NCI-H1436 (cell line): ENCODE data around the gene LRRC3.

Experiments used
- DNase-seq: peaks from one replicate; lab custom pipeline; 2025; lab: John Stamatoyannopoulos, UW

Gene LRRC3

GRCh38 chr21:44458971-44459711 is 3.8 kb downstream of the LRRC3 start:
- DNase-seq: no peak

DNA sequence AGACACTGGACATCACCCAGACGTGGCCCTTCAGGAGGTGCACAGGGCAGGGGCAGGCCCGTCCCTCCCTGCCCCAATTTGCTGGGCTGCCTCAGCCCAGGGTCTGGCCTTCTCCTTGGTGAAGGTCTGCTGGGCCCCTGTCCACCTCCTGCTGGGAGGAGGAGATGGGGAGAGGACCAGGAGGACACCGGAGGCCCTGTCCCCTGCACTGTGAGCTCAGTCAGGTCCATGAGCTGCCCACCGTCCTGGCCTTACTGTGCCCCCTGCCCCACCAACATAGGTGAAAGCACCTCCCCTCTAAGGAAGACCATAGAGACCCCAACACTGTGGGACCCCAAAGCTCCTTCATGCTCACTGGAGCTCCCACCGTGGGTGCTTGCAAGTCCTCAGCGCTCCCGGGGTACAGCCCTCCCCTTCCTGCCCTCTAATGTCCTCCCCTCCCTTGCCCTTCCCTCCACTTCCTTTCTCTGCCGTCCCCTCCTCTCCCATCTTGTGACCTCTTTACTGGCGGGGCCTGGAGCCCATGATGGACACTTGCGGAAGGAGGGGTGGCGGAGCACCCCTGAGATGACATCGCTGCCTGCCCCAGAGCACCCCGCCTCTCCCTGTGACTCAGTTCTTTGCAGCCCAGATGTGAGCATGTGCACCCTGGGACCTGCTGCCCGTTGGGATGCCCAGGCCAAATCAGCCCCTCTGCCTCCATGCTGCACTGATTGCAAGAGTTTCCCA is 4.6 kb downstream of the LRRC3 start:
- DNase-seq: no peak

DNA sequence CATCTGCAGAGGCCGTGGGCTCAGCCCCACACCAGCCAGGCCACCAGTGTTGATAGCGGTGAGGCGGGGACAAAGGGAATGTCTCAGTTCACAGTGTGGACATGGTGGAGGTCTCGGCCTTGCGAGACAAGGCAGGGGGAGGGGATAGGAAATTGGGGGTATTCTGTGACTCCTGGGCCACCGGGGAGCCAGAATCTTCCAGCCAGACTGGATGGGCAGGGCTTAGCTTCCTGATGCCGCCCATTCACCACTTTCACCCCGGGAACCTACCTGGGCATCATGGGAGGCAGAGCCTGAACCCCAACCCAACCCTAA is 5.1 kb downstream of the LRRC3 start:
- DNase-seq: no peak

- no peak for DNase-seq
Observed at GRCh38 chr21:44461005-44461404, 5.7 kb downstream of the LRRC3 start.

DNA sequence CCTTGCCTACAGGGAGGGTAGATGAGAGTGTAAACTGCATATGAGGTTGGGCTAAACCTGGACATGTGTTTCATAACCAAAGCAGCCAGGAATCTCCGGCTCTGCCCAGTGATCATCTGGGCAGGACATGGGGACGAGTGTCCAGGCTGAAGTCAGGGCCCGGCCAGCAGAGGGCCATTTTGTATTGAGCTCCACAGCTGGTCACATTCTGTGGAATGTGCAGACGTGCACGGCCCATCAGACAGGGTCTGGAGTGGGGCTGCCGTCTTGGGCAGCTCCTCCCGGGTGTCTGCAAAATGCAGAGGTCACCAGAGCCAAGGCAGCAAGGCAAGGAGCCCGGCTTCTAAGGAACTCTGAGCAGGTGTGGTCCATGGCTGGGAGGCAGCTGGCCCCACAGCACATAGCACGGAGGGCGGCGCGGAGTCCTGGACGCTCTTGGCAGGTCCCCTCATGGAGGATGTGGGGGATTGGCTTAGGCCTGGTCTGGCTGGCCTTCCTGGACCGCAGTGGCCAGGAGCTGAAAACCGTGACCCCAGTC is 6.2 kb downstream of the LRRC3 start:
- DNase-seq: no peak

DNA sequence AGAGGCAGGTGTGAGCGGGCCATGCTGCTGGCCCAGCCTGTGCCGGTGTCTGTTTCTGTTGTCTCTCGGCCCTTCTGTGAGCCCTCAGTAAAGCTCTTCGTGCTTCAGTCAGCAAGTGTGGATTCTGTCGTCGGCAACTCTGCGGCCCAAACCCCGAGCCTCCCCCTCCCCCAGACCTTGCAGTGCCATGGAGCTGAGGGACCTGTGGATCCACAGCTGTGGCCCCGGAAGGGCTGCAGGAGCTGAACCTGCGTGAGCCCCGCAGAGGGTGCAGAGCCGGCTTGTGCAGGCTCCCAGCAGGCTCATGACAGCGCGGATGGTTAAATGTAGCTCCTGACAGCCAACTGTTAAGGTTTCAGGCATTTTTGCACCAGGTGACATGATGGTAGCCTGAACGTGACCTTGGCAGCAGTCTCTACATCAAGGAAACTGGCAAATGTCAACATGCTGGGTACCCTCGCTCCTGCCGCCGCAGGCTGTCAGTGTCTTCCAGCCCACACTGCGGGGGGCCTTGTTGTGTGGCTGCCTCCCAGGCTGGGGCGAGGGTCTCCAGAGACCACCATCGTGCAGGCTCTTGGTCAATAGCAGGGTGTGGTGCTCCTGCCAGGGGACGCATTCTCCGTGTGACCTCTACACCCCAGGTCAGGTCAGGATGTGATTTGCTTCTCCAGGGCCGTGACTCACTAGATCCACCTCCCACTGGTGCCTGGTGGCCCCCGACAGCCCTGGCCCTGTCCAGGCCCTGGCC is 7.0 kb downstream of the LRRC3 start:
- no peak for DNase-seq

GRCh38 chr21:44462834-44463200 is 7.5 kb downstream of the LRRC3 start:
- DNase-seq: no peak

DNA sequence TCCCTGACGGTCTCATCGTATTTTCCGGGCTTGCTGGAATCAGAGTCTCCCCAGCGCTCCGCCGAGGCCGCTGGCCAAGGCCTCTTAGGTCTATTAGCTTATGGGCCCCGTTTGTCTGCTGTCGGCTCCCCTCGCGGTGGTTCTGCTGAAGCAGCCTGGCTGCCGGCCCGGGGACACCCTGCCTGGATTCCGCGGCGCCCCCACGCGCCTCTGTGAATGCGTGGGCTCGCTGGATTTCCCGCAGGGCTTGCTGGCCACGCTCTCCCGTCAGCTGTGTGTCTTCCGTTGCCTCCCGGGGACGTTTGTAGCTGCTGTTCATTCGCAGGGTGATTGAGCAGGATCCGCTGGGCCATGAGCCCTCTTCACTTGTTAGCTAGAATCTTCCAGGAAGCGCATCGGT is 8.4 kb downstream of the LRRC3 start:
- DNase-seq: no peak

DNA sequence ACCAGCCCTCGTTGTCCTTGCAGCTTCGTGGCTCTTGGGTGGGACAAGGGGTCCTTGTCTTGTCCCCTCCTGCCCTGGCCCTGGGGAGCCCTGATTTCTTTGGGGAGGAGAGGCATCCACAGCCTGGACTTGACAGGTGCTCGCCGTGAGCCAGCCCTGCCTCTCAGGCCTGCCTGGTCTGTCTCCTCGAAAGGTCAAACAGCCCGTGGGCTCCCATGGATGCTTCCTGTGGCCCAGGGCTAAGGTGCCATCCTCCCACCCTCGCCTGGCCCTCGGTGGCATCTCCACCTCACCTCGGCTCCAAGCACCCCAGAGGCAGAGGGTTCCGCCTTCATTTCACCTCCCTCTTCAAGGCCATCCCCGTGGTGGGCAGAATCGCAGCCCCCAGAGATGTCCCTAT is 9.0 kb downstream of the LRRC3 start:
- DNase-seq: no peak

GRCh38 chr21:44466351-44466954 is 11.1 kb downstream of the LRRC3 start:
- no peak for DNase-seq

DNA sequence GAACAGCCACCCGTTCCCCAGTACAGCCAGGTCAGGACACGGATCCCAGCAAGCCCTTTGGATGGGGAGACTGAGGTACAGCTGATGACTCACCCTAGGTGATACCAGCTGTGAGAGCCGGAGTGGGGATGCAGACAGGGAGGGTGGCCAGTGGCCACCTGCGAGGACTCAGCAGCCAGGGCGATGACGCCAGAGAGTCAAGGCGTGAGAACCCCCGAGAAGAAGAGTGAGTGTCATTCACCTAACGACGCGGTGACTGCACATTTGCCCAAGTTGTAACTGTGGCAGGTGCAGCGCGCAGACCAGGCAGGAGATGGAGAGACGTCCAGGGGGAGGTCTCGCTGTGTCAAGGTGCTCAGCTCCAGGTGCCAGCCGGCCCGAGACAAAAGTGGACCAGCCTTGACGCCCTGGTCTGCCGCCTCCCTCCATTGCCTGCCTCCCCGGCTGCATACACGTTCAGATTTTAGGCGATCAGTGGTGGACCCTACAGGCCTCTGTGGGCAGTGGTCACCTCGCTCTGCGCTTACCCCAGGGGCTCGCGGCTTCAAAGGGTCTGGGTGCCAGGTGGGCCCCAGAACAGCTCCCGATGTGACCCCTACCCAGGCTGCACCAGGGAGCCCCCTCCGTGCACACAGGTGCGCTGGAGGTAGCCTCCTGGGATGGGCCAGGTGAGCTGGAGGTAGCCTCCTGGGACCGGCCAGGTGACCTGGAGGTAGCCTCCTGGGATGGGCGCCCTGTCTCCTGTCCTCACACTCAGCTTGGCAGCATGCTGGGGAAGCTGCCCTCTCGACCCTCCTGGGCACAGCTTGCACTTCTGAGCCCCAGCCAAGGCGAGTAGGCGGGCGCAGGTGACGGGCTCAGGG is 11.9 kb downstream of the LRRC3 start:
- no peak for DNase-seq

DNA sequence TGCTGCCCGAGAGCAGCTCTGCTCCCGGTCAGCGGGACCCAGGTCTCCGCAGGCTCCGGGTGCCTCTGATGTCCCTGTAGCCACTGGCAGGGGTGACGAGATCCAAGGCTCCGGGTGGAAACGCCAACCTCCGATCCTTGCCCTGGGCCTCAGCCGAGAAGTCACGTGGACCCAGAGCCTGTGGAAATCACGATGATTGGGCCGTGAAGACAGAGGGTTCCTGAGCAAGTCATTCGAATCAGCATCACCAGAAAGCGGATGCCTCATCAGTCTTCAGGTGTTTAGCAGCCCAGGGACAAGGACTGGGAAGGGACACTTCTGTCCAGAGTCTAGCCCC is 12.5 kb downstream of the LRRC3 start:
- no peak for DNase-seq

- DNase-seq: no peak
Observed at GRCh38 chr21:44471341-44471740, 16.0 kb downstream of the LRRC3 start.

DNA sequence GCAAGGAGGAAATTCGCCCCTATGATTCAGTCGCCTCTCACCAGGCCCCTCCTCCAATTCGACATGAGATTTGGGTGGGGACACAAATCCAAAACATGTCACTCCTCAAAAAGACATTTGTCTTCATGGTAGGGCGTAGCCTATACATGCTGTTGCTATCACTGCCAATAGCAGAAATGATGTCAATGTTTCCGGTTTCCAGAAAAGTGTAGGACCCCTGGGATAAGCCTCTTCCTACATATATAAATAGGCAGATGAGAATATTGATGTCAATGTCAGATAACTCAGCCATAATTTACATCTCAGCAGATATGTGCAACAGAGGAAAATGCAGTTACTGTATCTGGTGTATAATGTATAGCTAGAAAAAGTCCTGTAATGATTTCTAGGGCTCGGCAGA is 16.7 kb downstream of the LRRC3 start:
- no peak for DNase-seq

GRCh38 chr21:44473915-44474555 is 18.7 kb downstream of the LRRC3 start:
- no peak for DNase-seq

DNA sequence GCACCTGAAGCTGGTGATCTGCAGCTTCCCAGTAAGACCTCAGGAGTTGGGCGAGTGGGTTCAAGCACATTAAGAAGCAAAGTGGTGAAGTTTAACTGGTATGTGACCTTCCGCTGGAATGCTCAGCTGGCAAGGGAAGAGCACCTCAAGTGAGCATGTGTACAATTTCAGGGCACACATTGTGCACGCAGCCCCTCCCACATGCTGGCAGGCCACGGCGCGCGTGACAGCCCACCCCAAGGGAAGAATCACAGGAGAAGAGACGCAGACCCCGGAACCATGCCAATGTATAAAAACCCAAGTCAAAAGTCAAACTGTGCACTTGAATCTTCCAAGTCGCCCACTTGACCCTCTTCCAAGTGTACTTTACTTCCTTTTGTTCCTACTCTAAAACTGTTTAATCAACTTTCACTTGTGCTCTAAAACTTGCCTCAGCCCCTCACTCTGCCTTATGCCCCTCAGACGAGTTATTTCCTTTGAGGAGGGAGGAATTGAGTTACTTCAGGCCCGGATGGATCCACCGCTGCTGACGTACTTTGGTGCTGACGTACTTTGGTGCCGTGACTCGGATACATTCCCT is 20.0 kb downstream of the LRRC3 start:
- DNase-seq: no peak

GRCh38 chr21:44477131-44477530 is 21.8 kb downstream of the LRRC3 start:
- DNase-seq: no peak

DNA sequence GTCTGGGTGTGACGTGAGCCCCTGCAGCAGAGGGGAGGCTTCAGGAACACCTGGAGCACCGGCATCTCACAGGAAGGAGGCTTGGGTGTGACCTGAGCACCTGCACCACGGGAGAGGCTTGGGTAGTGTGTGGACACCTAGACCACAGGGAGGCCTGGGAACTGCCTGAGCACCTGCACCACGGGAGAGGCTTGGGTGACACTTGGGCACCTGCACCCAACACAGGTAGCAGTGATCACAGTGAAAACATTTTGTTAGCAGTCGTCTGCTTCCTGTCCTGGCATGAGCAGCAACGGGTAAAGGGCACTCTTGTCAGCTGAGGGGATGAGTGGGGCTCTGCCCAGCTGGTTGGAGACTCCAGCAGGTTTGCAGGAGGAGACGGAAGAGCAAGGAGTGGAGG is 22.4 kb downstream of the LRRC3 start:
- DNase-seq: no peak

DNA sequence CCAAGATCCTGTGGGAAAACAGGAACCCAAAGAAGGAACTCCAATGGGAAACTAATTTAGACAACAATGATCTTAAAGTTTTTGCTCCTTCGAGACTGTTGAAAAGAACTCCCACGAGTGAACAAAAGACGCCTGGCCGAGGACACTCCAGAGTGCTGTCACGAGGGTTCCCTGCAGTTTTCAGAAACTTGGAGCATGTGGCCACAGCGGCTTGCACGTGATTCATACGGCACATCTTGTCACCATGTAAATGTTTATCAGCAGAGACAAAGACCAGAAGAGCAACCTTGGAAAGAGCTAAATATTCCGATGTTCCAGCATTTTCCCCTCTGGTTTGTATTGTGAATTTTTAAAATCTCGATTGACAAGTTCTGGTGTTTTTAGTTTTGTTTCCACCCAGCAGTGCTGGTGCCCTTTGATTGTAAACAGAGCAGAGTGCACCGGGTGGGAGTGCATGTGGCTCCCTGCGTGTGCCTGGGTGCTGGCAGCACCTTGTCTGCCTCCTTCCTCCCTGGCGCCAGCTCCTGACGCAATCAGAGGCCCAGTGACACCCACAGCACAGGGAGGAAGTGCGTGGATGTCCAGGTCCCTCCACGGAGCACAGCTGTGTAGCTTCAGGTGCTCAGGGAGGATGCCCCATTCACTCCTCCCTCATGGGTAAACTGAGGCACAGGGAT is 23.0 kb downstream of the LRRC3 start:
- no peak for DNase-seq

DNA sequence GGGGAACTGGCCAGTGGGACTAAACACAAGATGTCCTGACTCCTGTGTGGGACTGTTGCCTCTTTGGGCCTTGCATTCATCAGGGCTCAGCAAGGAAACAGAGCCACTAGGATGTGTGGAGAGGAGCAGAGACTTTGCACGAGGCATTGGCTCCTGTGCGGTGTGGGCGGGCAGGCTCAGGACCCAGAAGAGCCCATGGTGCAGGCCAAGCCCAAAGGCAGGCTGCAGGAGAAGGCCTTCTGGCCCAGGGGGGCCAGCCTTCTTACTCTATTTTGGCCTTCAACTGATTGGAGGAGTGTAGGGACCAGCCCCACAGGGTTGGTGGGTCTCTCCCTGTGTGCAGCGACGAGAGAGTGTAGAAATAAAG is 23.5 kb downstream of the LRRC3 start:
- no peak for DNase-seq
